NCI-H1417 treated with DMSO at 0.1 percent for 48 hours (cell line): ENCODE measurements around the gene IPPK.

ENCODE experiments used
- DNase-seq: peaks from one replicate; lab custom pipeline; 2025; lab: John Stamatoyannopoulos, UW

Gene IPPK

DNA sequence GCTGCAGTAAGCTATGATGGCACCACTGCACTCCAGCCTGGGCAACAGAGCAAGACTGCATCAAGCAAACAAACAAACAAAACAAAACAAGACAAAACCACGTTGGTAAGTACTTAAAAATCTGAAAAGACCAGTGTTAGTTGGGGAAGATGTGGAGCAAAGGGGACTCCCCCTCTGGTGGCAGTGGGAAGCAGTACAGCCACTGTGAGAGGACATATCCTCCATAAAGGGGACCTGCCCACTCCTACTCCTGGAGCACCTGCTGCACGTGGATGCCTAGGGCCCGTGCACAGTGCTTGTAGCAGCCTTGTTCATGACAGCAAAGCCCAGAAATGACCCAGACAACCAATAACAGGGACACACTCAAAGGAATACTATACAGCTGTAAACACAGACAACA lies 17.0 kb upstream of the IPPK start:
- DNase-seq, result no peak

DNA sequence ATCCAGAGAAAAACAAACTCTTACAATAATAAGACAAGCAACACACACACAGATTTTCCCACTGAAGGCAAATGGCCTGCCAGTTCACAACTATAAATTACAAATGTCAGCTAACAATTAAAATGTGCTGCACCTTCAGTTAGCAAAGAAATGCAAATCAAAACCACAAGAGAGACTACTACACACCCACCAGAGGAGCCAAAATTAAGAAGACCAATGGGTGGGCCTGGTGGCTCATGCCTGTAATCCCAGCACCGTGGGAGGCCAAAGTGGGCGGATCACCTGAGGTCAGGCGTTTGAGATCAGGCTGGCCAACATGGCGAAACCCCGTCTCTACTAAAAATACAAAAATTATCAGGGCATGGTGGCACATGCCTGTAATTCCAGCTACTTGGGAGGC lies 15.1 kb upstream of the IPPK start:
- DNase-seq, result no peak

DNA sequence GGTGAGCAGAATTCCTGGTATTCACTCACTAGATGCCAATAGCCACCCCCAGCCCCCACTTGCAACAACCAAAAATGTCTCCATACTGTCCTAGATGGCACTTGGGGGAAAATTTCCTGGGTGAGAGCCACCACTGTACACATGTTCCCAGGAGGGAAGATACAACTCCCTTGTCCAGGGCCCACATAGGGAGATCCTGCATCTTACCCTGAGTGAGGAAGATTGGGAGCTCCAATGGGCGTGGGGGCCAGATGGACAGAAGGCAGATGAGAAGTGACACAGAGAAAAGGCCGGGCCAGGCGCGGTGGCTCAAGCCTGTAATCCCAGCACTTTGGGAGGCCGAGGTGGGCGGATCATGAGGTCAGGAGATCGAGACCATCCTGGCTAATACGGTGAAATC lies 12.3 kb upstream of the IPPK start:
- DNase-seq, result no peak

DNA sequence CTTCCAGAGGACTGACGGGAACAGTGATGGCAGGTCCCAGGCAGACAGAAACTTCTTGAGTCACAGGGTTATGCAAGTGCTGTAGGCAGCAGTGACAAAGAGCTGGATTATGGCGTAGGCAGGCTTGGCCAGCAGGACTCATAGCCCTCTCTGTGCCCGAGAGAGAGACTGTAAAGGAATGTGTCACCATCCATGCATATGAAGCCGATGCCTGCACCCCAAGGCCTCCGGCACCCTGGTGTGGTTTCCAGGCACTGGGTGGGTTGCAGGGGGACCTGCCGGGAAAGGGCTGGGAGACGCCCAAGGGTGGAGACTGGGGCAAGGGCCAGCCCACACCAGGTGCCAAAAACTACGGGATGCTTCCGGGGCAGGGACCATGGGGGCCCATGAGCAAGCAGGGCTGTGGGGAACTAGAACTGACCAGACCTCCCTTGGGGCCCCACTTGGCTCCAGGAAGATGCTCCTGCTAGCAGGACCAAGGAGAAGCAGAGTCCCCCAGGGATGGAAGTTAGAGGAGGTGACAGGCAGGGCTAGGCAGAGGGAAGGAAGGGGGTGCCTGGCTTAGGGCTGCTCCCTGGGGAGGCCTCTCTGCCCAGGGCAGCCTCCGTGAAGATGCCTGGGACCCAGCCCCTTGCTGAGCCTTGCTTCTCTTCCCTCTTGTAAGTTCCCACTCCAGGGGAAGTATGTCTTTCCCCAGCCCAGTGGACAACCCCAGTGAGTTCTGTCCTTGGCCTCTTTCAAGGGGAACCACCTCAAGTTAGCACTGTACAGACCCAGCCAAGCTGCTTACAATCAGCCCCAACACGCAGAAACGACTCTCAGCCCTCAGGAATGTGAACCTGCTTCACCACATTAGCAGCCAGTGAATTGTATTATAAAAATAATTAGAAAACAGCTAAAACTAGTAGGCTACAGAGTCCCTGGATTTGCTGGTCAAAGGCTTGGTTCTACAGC lies 10.5 kb upstream of the IPPK start:
- no peak for DNase-seq

DNA sequence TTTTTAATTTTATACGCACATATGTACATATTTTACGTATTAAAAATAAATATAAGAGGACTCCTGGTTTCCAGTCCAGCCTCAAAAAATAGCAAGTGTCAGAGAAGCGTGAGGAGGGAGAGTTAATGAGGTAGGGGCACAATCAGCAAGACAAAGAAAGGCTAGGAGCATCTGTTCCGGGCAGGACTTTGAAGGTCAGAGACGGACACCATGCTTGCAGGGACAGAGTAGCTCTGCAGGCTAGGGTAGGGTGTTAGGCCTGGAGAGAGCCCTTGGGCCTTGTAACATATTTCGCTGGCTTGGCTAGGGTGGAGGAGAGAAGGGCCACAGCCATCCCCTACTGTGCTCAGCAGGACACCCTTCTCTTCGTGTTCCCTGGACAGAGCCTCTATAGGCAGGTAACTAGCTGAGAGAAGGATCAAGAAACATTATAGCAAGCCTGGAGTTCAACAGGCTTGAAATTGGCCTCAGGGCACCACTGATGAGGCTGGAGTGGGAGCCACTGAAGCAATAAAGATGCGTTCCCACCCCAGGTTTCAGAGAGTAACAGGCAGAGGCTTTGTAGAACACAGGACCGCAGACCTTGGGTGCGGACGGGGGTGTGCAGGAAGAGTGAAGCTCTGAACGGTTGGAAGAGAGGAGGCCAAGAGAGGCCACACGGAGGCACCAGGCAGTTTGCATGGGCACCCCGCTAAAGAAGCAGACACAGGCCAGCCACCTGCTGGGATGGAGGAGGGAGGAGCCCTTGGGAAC lies 9.7 kb upstream of the IPPK start:
- DNase-seq, result no peak

DNA sequence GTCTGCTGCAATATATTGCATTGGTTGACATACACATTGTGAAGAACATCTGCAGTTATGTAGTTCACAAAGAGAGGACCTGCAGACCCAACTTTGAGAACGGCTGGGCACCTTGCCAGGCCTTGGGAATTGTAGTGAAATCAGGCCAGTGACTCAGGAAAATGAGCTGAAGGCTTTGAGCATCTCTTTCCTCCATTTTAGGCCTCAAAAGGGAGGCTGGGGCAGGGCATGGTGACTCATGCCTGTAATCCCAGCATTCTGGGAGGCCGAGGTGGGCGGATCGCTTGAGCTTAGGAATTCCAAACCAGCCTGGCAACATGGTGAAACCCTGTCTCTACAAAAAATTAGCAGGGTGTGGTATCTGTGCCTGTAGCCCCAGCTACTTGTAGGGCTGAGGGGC lies 1.4 kb upstream of the IPPK start:
- no peak for DNase-seq

DNA sequence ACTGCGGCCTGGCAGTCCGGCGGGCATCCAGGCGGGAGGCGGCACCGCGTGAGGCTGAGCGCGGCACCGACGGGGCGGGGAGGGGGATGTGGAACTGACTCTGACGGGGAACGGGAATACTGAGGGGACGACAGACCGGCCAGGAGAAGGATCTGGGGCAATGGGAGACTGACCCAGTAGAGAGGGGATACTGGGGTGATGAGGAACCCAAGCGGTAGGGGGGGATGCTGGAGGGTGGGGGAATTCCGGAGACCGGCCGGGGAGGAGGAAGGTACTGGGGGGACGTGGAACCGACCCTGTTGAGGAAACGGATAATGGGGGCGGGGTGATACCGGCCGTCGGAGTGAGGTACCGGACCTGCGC lies 423 bp downstream of the IPPK start:
- no peak for DNase-seq

DNA sequence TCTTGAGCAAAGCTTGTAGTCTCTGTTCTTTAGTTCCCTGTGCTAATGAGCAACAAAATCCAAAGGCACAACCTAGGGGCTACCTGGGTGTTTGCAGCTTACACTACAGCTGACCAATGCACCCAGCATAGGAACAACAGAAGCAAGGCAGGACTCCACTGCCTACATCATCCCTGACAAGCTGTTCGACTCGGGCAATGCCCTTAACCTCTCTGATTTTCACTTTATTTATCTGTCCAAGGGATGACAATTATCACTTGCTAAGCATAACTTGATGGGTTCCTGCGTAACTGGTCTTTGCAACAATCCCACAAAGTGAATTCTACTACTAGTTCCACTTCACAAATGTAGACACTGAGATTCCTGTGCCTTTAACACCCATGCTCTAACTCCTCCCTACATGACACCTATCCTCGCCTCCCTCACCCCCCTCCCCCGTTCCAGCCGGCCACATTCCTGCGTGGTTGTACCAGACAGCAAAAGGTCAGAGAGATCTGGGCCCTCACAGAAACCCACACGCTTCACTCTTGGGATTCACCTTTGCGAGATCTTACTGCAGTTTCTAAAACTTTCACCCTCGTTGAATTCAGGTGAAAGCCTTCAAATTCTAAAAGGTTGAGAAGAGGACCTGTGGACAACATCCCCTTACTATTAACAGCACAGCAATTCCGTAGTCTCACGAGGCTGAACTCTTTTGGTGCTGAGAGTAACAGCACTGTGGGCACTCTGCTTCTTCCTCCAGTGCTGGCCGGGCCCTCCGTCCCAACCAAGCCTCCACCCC lies 995 bp downstream of the IPPK start:
- DNase-seq, result no peak

DNA sequence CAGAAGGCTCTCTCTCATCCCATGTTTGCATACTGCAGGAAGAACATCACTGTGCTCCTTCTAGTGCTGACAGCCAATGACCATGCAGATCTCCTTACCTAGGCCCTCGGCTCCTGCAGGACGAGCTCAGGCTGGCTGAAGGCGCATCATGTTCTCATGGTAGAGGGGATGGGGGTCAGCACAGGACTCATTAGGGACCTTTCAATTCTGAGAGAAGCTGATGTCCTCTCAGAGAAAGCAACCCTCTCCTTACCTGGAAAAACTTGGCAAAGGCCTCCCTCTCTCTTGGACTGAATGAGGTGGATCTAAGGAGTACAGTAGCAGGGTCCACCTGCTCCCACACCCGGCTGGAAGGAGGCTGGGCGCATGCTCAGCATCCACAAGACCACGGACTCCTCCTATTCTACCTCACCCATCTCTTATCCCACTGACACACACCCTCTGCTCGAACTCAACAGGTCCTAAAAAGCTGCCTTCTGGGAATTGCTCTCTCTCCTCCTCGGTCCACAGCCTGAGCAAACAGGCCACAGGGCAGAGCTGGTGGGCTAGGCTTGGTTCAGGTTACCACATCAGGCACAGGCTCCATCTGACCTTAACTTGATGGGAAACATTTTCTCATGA lies 2.9 kb downstream of the IPPK start:
- DNase-seq, result no peak

DNA sequence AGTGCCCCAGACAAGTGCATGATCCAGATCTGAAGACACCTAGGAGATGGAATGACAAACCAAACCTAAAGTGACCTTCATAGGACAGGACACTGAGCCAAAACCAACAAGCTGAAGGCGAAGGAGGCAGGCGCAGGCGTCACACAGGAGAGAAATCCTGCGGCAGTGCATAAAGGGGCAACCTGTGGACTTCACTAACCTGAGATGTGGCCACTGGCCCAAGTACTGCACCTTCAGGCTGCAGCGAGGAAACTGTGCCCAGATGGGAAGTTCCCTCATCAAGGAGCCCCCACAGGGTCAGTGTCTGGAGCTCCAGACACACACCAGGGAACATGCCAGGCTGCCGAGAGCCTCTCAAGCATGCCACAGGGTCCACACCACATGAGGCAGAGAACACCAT lies 3.7 kb downstream of the IPPK start:
- no peak for DNase-seq

DNA sequence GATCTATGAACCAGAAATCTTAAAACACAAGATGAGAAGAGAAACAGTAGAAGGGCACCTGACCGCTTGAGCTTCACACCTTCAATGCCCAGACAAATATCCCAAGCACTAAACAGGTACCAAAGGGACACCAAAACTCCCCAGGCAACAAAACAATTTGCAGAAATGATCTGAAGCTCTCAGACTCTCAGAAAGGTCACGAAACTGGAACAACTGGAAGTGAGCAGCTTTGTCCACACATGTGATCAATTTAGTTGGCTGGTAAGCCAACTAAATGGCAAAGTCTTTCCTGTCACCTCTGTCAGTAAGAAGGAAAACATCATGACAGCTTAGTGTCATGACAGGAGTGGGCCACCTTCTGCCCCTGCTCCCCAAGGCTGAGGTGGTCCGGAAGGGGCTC lies 4.1 kb downstream of the IPPK start:
- DNase-seq, result no peak

DNA sequence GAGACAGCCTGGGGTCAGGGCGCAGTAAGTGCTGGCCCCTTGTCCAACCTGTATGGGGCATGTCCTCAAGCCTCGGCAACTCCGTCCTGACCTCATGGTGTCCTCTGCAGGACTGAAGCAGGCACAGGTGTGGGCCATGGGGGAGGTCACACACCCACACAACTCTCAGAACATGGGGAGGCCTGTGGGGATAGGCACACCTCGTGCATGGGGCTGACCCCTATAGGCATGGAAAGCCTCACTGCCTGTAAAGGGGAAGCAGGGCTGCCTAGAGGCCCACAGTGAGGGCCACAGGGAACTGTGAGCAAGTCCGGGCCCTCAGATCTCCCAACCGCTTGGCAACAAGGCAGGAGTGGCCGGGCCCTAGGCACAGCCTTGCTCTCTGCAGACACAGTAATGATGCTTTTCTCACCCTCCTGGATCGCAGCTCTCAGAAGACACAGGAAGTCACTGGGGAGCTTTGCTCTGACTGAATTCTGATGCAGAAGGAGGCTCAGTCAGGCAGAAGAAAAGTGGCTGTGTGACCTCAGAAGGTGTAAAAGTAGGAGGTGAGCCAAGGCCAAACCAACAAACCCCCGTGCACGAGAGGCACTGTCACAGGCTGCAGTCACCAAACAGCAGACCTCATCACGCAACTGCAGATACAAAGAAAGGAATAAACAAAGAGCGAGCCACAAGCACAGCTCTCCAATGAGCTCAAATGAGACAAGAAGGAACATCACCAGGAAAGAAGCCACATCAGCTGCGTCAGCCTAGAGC lies 5.4 kb downstream of the IPPK start:
- DNase-seq, result no peak

DNA sequence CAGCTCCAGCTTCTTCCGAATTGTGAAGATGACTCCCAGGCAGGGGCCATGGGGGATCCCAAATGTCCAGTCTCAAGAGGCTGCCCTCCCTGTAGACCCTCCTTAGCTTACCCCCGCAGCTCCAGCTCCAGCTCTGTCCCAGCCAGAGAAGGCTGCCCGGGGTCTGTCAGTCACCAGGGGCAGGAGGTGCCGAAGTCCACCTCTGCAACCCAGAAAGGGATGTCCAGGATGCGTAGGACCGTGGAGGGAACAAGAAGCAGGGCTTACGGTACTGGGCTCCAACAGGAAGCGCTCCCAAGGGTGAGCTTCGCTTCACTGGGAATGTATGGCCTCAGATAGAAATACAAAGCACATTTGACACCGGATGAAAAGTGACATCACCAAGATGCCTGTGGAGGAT lies 6.0 kb downstream of the IPPK start:
- DNase-seq, result no peak

DNA sequence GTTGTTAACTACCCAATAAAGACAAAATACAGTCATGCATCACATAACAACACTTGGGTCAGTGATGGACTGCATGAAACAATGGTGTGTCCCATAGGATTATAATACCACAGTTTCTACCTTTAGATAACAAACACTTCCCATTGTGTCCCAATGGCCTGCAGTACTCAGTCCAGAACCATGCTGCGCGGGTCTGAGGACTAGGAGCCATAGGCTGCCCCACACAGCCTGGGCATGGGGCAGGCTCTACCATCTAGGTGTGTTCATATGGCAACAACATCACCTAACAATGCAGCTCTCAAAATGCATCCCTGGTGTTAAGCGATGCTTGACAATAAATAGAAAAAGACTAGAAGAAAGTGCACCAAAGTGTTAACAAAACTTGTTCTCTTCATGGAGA lies 6.8 kb downstream of the IPPK start:
- DNase-seq, result no peak

DNA sequence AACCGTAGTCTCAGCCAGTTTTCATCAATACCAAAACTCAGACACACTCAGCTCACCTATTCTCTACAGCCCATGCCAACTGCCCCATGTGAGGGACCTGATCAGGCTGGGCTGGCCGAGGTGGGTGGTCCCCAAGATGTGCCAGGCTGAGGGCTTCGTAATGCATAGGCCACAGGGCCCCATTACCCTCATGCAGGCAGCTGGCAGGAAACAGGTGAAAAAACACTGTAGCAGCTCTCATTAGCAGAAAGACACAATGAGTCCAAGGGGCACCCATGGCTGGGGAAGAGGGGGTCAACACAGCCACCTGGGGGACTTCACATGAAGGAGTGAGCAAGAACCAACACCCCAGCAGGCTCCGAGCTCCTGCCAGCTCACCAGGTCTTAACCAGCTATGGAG lies 8.2 kb downstream of the IPPK start:
- no peak for DNase-seq

DNA sequence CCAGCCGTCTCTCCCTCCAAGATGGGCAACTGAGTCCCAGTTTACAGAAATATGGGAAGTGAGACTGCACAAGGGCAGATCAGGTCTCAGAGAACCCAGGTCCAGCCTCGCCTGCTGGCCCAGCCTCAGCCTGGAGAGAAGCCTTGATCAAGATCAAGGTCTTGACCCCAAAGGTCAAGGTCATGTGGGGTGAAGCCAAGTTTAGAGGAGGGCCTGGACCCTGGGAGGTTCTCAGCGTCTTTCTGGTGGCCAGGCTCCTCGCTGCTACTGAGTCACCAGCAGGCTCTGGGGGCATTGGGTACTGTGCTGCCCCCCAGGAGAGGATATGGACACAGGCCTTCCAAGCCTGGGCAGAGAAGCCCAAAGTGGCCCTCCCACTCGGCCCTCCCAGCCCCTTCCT lies 8.8 kb downstream of the IPPK start:
- DNase-seq, result no peak

DNA sequence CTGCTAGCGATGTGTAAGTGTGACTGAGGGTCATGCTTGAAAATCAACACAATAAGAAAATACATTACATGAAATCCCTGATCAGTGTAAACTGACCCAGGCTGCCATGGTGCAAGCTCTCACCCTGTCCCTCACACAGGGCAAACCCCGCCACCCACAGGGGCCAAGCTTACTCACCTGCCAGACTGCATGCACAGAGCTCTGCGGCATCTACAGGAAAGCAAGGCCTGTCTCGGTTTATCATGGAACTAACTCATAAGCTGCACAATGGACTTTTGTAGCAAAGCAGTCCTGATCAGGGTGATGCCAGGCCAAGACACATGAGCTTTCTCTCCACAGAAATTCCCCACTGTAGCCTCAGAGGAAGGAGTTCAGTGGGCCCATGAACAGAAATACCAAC lies 9.7 kb downstream of the IPPK start:
- no peak for DNase-seq

DNA sequence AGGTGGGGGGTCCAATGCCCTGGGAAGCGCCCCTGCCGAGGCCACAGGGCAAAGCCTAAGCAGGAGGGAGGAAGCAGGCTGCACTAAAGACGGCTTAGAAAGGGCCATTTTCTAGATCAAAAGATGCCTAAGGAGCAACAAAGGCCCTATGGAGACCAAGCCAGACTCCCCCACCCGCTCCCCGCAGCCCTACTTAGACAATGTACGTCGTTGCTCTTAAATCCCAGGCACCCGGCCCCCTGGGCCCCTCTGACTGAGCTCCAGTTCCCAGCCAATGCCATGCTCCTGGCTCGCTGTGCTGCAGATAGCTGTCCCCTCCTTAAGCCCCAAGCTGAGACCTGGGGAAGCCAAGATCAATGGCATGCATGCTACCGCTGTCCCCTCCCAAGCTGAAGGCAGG lies 10.3 kb downstream of the IPPK start:
- no peak for DNase-seq

DNA sequence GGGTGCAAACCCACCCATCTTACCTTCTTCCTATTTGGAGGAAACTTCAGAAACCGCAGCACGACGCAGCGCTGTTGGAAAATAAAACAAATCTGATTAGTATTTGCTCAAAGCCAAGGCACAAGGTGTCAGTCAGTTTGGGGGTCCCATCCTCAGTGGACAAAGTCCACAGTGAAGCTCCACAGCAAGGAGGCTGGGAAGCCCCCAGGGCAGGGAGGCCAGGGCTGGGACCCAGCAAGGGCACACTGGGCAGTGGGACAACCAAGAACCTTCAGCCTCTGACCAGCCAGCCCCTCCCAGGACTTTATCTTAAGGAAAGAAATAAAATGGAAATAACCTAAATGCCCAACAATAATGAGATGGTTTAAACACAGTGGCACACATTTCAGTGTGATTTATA lies 11.3 kb downstream of the IPPK start:
- no peak for DNase-seq

DNA sequence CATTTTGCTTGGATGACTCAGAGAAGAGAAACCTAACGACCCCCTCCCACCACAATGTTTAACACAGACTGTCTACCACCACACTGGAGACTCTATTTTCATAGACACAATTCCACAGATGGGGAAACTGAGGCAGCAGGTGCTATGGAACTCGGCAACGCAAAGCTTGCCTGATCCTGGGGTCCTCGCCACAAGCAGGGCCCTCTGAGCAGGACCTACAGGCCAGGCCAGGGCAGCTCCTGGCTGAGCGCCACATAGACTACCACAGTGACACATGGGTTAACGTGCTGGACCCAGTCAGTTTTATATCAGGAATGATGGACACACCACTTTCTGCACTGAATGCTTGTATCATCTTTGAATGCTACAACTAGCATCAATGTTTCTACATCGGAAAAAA lies 11.8 kb downstream of the IPPK start:
- DNase-seq, result no peak

DNA sequence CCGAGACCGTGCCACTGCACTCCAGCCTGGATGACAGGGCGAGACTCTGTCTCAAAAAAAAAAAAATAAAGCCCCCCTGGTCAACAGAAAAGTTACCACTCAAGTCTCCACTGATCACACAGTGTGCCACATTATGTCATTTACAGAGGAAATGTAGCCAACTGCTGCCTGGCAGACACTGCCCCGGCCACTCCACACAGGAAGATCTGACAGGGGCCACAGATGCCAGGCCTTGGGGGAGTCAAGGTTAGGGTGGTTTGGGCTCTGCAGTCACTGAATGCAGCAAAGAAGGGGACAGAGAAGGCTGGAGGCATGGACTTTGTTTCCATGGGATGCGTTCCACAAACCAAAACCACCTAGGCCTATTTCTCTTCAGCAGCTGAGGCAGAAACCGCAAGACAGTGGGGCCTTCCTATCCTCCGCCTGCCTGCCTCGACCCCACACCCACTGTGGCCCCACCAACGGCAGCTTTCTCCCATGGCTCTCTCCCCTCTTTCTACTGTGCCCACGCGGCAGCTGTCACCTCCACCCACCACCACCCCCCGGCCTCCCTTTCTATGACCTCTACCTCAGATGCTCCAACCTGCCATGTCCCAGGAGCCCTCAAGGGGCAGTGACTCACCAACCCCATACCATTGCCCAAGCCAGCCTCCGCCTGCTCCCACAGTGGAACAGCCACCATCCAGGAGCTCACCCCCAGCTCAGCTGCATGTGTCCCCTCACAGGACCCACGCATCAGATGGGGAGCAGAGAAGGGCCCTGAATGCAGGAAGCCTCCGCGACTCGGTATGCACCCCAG lies 12.4 kb downstream of the IPPK start:
- no peak for DNase-seq
